GM13976 (cell line): ENCODE data around the gene TBL3.

Source experiments
- DNase-seq: peaks from one replicate; pipeline ENCODE4 v3.0.0; 2012; ENCODE audit warnings: low spot score
- in situ Hi-C: fragments of 300-500 bp; cut with MboI; formaldehyde crosslinking; loops from one replicate; pipeline ENCODE4 v1.12.0; 2022; ENCODE audit warnings: low sequenced_read_pairs, mixed read lengths, inconsistent platforms; ENCODE audit not compliant: unreplicated experiment
- TF ChIP-seq, protein P1 (sequence below): IDR thresholded peaks from 2 replicates; pipeline ENCODE4 v1.5.1; 2012; ENCODE audit warnings: borderline replicate concordance, mild to moderate bottlenecking; ENCODE audit not compliant: insufficient read depth; ENCODE audit errors: extremely low read depth, missing control alignments, control extremely low read depth

Gene TBL3

DNA sequence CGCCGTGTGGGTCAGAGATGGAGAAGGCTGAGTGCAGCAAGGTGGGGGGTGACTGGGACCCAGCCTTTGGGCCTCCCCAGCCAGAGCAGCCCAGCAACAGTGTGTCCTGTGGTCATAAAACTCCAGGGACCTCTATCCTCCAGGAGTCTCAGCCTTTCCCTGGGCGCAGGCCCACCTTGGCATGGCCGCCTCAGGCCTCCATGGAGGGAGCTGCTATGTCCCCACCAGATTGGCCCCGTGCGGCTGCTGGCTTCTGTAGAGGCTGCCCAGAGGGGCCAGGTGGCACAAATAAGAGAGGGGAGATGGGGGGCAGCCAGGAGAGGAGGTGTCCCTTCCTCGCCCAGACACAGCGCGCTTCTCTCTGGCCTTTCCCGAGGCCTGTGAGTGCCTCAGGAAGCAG is 15.3 kb downstream of the TBL3 start:
- TF ChIP-seq, protein P1, sequence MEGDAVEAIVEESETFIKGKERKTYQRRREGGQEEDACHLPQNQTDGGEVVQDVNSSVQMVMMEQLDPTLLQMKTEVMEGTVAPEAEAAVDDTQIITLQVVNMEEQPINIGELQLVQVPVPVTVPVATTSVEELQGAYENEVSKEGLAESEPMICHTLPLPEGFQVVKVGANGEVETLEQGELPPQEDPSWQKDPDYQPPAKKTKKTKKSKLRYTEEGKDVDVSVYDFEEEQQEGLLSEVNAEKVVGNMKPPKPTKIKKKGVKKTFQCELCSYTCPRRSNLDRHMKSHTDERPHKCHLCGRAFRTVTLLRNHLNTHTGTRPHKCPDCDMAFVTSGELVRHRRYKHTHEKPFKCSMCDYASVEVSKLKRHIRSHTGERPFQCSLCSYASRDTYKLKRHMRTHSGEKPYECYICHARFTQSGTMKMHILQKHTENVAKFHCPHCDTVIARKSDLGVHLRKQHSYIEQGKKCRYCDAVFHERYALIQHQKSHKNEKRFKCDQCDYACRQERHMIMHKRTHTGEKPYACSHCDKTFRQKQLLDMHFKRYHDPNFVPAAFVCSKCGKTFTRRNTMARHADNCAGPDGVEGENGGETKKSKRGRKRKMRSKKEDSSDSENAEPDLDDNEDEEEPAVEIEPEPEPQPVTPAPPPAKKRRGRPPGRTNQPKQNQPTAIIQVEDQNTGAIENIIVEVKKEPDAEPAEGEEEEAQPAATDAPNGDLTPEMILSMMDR, result no peak
- in situ Hi-C loops, result no loop called here
- DNase-seq, result no peak

DNA sequence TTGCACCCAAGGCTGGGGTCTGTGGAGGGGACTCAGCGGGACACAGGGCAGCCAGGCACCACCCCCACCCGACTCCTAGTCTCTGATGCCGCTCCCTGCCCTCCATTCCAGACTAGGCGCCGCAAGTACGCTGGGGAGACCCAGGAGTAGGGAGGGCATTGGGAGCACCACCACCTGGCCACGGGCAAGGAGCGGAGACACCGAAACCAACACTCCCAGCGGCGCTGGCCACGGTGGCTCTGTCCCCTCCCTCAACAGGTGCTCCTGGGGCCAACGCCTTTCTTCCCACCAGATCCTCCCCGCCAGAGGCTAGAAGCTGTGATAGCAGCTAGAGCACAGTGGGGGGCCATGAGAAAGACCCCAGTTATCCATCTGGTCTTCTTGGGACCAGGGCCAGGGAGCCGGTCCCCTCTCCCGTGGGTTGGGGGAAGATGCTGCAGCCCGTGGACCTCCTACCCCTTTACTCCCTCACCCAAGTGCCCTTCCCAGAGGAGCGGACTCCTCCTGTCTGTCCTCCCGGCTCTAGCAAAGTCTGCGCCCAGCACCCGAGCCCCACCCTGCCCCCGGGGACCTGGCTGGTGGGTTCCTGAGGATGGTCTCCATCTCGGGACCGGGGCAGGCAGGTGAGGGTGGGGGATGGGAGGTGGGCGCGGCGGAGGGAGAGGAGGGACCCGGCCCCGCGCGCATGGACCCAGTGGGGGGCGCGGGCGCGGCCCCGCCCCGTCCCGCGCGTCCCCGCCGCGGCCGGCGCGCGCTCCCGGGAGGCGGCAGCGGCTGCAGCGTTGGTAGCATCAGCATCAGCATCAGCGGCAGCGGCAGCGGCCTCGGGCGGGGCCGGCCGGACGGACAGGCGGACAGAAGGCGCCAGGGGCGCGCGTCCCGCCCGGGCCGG is 17.6 kb downstream of the TBL3 start, which contains the start of gene SYNGR3:
TSS of gene SYNGR3 (plus strand) at position 762 of the 892 bp plus-strand sequence. CDS start 133 bp downstream, outside the sequence.
- DNase-seq, result peak; percentile 66
- in situ Hi-C loops, result no loop called here
- TF ChIP-seq, protein P1, result no peak

DNA sequence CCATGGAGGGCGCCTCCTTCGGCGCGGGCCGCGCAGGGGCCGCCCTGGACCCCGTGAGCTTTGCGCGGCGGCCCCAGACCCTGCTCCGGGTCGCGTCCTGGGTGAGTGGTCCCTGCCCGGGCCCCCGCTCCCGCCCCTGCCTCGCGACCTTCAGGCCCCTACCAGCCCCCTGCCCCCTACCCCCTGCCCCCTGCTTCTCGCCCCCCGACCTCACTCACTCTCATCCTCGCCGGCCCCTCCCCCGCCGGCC is 18.2 kb downstream of the TBL3 start:
- no peak for DNase-seq
- TF ChIP-seq, protein P1, result no peak
- in situ Hi-C loops, result no loop called here

DNA sequence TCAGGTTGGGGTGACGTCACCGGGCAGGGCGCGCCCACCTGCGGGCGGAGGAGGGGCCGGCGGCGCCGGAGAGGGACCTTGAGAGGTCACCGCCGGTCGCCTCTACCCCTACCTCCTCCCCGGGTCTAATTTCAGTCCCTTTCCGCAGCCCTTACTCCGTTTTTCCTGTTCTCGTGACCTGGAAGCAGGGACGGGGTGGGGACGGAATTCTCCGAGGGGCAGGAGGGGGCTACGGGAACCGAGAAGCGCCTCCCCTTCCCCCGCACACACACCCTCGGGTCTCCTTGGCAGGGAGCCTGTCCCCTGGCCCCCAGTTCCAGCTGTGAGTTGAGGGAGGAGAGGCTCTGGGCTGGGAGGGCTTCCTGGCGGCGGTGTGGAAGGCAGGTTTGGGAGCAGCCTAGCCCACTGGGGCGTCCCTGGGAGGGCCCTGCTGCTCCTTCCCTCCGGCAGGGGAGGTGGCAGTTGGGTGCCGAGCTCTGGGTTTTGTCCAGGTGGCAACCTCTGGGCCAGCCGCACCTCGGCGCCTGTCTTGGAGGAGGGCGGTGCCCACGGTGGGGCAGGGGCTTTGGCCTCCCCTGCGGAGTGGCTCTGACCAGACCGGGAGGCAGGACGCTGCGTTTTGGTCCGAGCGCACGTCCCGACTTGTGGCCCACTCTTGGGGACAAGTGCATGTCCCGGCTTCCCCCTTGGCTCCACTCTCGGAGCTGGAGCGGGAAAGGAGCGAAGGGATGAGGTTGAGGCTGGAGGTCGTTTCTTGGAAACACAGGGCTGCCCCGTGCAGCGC is 18.7 kb downstream of the TBL3 start:
- peak; percentile 68 for DNase-seq

DNA sequence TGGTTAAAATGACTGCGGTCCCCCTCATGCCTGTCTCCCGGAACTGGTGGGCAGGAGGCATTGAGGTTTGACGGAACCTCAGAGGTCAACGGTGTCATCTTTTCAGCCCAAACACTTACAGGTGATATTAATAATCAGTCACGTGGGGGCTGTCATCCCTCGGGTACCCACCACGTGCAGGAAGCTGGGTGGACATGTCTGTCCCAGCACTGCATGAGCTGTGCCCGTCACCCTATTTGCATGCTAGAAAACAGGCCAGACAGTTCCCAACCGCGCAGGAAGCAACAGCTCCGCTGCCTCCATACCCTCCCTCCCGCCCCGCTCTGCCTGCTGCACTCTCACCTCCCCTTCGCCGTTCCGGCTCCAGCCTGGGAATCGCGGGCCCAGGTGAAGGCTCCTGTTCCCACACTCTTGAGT is 19.3 kb downstream of the TBL3 start:
- in situ Hi-C loops, result no loop called here
- TF ChIP-seq, protein P1, result no peak
- peak; percentile 68 for DNase-seq

More for the DNA sequence above, 18.7 kb downstream of the TBL3 start:
- in situ Hi-C loops, result no loop called here
- TF ChIP-seq, protein P1, result no peak

DNA sequence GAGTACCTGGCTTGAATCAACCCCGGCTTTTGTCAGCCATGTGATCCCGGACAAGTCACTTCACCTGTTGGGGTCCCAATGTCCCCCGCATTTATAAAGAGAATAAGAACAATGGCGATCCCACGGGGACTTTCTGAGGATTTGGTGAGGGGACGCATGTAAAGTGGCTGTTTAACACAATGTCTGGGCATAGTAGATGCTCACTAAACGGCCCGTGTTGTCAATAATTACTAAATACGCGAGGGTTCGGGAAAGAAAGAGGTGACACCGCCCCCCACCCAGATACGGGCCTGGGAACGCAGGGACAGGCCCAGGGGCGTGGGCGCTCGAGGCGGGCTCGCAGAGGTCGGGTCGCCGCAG is 19.7 kb downstream of the TBL3 start:
- in situ Hi-C loops, result no loop called here
- TF ChIP-seq, protein P1, result no peak
- no peak for DNase-seq
